Measurements from ENCODE around the gene CETN3. TPM values are rescaled to one million over a fixed set of nuclear protein-coding genes. Genes with fewer than 3 reads are reported as not detected.

Gene CETN3
- total and polyA plus RNA-seq, 9 of the 15 experiments (the other 6 are each of a cell fraction or from before 2014, with no cell fraction given), result 43.3 to 113 (median 82.4) TPM

- TF ChIP-seq TAF9B (IDR thresholded peaks at IDR 0.05; ENCODE audit: partially characterized antibody) (peak; percentile 85), NONO (IDR thresholded peaks at IDR 0.05; ENCODE audit: low read depth in 2 of 2, low read length in 1 of 2) (0 out of 4 replicates have a peak, but pooled peaks of 1 of the 2 experiments have one; percentile 31), ZNF766 (CRISPR knock-in tag; conservative IDR thresholded peaks at IDR 0.05) (peak; percentile 7; the same call in 1 of the 2 replicates), YY1 (IDR thresholded peaks at IDR 0.05; ENCODE audit: borderline replicate concordance in 1 of 3, control insufficient read depth in 1 of 3, extremely low read depth in 1 of 3, insufficient read depth in 3 of 3, insufficient read length in 1 of 3, insufficient replicate concordance in 2 of 3, low read depth in 1 of 3, low read length in 2 of 3) (peak; percentile 53 to 95 (median 88)), POLR2AphosphoS5 (IDR thresholded peaks at IDR 0.05; ENCODE audit: control insufficient read depth, insufficient read depth, low read depth, low read length) (peak; percentile 88), CREBBP (IDR thresholded peaks at IDR 0.05; ENCODE audit: low read depth, low read length) (no peak), HLTF (IDR thresholded peaks at IDR 0.05) (0 out of 2 replicates have a peak, but pooled peaks have one; percentile 62), BCOR (IDR thresholded peaks at IDR 0.05) (no peak), RUNX1 (IDR thresholded peaks at IDR 0.05; ENCODE audit: low read depth) (no peak), HCFC1 (IDR thresholded peaks at IDR 0.05; ENCODE audit: low read depth, low read length) (peak; percentile 41; the same call in 1 of the 2 replicates), ZNF280B (CRISPR knock-in tag; IDR thresholded peaks at IDR 0.05) (no peak), ZNF232 (CRISPR knock-in tag; IDR thresholded peaks at IDR 0.05) (no peak)
- TF ChIP-seq, protein P1, sequence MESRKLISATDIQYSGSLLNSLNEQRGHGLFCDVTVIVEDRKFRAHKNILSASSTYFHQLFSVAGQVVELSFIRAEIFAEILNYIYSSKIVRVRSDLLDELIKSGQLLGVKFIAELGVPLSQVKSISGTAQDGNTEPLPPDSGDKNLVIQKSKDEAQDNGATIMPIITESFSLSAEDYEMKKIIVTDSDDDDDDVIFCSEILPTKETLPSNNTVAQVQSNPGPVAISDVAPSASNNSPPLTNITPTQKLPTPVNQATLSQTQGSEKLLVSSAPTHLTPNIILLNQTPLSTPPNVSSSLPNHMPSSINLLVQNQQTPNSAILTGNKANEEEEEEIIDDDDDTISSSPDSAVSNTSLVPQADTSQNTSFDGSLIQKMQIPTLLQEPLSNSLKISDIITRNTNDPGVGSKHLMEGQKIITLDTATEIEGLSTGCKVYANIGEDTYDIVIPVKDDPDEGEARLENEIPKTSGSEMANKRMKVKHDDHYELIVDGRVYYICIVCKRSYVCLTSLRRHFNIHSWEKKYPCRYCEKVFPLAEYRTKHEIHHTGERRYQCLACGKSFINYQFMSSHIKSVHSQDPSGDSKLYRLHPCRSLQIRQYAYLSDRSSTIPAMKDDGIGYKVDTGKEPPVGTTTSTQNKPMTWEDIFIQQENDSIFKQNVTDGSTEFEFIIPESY (CRISPR knock-in tag; IDR thresholded peaks at IDR 0.05), result 0 out of 2 replicates have a peak, but pooled peaks have one; percentile 24
- TF ChIP-seq, protein P2, sequence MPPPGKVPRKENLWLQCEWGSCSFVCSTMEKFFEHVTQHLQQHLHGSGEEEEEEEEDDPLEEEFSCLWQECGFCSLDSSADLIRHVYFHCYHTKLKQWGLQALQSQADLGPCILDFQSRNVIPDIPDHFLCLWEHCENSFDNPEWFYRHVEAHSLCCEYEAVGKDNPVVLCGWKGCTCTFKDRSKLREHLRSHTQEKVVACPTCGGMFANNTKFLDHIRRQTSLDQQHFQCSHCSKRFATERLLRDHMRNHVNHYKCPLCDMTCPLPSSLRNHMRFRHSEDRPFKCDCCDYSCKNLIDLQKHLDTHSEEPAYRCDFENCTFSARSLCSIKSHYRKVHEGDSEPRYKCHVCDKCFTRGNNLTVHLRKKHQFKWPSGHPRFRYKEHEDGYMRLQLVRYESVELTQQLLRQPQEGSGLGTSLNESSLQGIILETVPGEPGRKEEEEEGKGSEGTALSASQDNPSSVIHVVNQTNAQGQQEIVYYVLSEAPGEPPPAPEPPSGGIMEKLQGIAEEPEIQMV (tag; conservative IDR thresholded peaks at IDR 0.05; ENCODE audit: low read depth), result no peak
- TF ChIP-seq, protein P3, sequence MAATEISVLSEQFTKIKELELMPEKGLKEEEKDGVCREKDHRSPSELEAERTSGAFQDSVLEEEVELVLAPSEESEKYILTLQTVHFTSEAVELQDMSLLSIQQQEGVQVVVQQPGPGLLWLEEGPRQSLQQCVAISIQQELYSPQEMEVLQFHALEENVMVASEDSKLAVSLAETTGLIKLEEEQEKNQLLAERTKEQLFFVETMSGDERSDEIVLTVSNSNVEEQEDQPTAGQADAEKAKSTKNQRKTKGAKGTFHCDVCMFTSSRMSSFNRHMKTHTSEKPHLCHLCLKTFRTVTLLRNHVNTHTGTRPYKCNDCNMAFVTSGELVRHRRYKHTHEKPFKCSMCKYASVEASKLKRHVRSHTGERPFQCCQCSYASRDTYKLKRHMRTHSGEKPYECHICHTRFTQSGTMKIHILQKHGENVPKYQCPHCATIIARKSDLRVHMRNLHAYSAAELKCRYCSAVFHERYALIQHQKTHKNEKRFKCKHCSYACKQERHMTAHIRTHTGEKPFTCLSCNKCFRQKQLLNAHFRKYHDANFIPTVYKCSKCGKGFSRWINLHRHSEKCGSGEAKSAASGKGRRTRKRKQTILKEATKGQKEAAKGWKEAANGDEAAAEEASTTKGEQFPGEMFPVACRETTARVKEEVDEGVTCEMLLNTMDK (IDR thresholded peaks at IDR 0.05; ENCODE audit: borderline replicate concordance, insufficient read depth, low read depth, low read length, poor library complexity, severe bottlenecking), result no peak
- TF ChIP-seq, protein P4, sequence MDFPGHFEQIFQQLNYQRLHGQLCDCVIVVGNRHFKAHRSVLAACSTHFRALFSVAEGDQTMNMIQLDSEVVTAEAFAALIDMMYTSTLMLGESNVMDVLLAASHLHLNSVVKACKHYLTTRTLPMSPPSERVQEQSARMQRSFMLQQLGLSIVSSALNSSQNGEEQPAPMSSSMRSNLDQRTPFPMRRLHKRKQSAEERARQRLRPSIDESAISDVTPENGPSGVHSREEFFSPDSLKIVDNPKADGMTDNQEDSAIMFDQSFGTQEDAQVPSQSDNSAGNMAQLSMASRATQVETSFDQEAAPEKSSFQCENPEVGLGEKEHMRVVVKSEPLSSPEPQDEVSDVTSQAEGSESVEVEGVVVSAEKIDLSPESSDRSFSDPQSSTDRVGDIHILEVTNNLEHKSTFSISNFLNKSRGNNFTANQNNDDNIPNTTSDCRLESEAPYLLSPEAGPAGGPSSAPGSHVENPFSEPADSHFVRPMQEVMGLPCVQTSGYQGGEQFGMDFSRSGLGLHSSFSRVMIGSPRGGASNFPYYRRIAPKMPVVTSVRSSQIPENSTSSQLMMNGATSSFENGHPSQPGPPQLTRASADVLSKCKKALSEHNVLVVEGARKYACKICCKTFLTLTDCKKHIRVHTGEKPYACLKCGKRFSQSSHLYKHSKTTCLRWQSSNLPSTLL (IDR thresholded peaks at IDR 0.05), result no peak
Measured at GRCh38 chr5:90409318-90410177, at the start of gene CETN3 (continued).

Data from K562 (cell line).